SK-N-SH treated with all-trans-retinoic acid at 6 μM for 48 hours (cell line): Measurements from ENCODE around the gene PRRC2C.

Experiments
- ATAC-seq: fragments of 200-7000 bp; cut with Tn5 transposase; 3 replicates; pipeline ENCODE4 v1.9.1; 2020; ENCODE audit warnings: mild to moderate bottlenecking, moderate library complexity
- ARNTL ChIP-seq: fragments of 450-650 bp; formaldehyde crosslinking; IDR thresholded peaks from 2 replicates; pipeline ENCODE4 v1.5.0; 2020; ENCODE audit warnings: low read depth, mild to moderate bottlenecking, moderate library complexity, borderline replicate concordance
- BACH2 ChIP-seq: fragments of 250-450 bp; sonication (Bioruptor Pico); IDR thresholded peaks from 2 replicates; pipeline ENCODE4 v1.9.0; 2021; ENCODE audit warnings: mild to moderate bottlenecking, borderline replicate concordance
- CSDC2 ChIP-seq: fragments of 250-450 bp; sonication (Bioruptor Pico); IDR thresholded peaks from 2 replicates; pipeline ENCODE4 v1.5.0; 2020; ENCODE audit warnings: mild to moderate bottlenecking, moderate library complexity
- CSRNP3 ChIP-seq: fragments of 250-450 bp; sonication (Bioruptor Pico); IDR thresholded peaks from 2 replicates; pipeline ENCODE4 v1.5.1; 2021; ENCODE audit warnings: mild to moderate bottlenecking, moderate library complexity
- ESRRG ChIP-seq: fragments of 250-450 bp; sonication (Bioruptor Pico); IDR thresholded peaks from 2 replicates; pipeline ENCODE4 v1.6.1; 2021; ENCODE audit warnings: mild to moderate bottlenecking
- GLIS3 ChIP-seq: fragments of 250-450 bp; sonication (Bioruptor Pico); IDR thresholded peaks from 2 replicates; pipeline ENCODE4 v1.5.0; 2020; ENCODE audit warnings: mild to moderate bottlenecking, moderate library complexity
- ISL1 ChIP-seq: fragments of 250-450 bp; sonication (Bioruptor Pico); IDR thresholded peaks from 2 replicates; pipeline ENCODE4 v2.1.2; 2022; ENCODE audit warnings: mild to moderate bottlenecking, moderate library complexity
- OSR1 ChIP-seq: fragments of 250-450 bp; sonication (Bioruptor Pico); IDR thresholded peaks from 2 replicates; pipeline ENCODE4 v1.8.0; 2022; ENCODE audit warnings: moderate library complexity, mild to moderate bottlenecking, inconsistent platforms
- PATZ1 ChIP-seq: fragments of 250-450 bp; sonication (Bioruptor Pico); IDR thresholded peaks from 2 replicates; pipeline ENCODE4 v1.8.0; 2020; ENCODE audit warnings: mild to moderate bottlenecking, moderate library complexity, borderline replicate concordance
- POU6F1 ChIP-seq: fragments of 250-450 bp; sonication (Bioruptor Pico); IDR thresholded peaks from 2 replicates; pipeline ENCODE4 v1.8.0; 2021; ENCODE audit warnings: low read depth, mild to moderate bottlenecking, moderate library complexity, borderline replicate concordance
- PPARA ChIP-seq: fragments of 250-450 bp; sonication (Bioruptor Pico); IDR thresholded peaks from 2 replicates; pipeline ENCODE4 v1.5.0; 2020; ENCODE audit warnings: mild to moderate bottlenecking, borderline replicate concordance
- RARB ChIP-seq: fragments of 250-450 bp; sonication (Bioruptor Pico); IDR thresholded peaks from 2 replicates; pipeline ENCODE4 v1.8.0; 2021; ENCODE audit warnings: mild to moderate bottlenecking, moderate library complexity
- SNAI2 ChIP-seq: fragments of 250-450 bp; sonication (Bioruptor Pico); IDR thresholded peaks from 2 replicates; pipeline ENCODE4 v1.5.0; 2020; ENCODE audit warnings: mild to moderate bottlenecking, moderate library complexity
- TCF4 ChIP-seq: fragments of 250-450 bp; sonication (Bioruptor Pico); IDR thresholded peaks from 2 replicates; pipeline ENCODE4 v1.8.0; 2021; ENCODE audit warnings: mild to moderate bottlenecking, moderate library complexity, borderline replicate concordance
- TOX ChIP-seq: fragments of 250-450 bp; sonication (Bioruptor Pico); IDR thresholded peaks from 2 replicates; pipeline ENCODE4 v1.8.0; 2021; ENCODE audit warnings: mild to moderate bottlenecking, moderate library complexity, borderline replicate concordance
- TSHZ2 ChIP-seq: fragments of 250-450 bp; sonication (Bioruptor Pico); IDR thresholded peaks from 2 replicates; pipeline ENCODE4 v1.5.0; 2020; ENCODE audit warnings: mild to moderate bottlenecking, moderate library complexity
- ZC3H10 ChIP-seq: fragments of 250-450 bp; sonication (Bioruptor Pico); IDR thresholded peaks from 2 replicates; pipeline ENCODE4 v1.5.1; 2021; ENCODE audit warnings: mild to moderate bottlenecking, moderate library complexity
- ZFP3 ChIP-seq: fragments of 250-450 bp; sonication (Bioruptor Pico); IDR thresholded peaks from 2 replicates; pipeline ENCODE4 v1.5.0; 2020; ENCODE audit warnings: mild to moderate bottlenecking, moderate library complexity
- ZFP30 ChIP-seq: fragments of 450-650 bp; formaldehyde crosslinking; IDR thresholded peaks from 2 replicates; pipeline ENCODE4 v1.5.0; 2022; ENCODE audit warnings: mild to moderate bottlenecking, moderate library complexity
- ZNF565 ChIP-seq: fragments of 450-650 bp; formaldehyde crosslinking; conservative IDR thresholded peaks from 2 replicates; pipeline ENCODE4 v1.5.0; 2020; ENCODE audit warnings: low read depth, mild to moderate bottlenecking, moderate library complexity

PRRC2C gene

GRCh38 chr1:171457412-171457811 is 27.9 kb upstream of the PRRC2C start:
- TF ChIP-seq SNAI2 = no peak
- no peak for TF ChIP-seq ESRRG
- TF ChIP-seq PPARA = no peak
- TF ChIP-seq OSR1 (CRISPR knock-in tag) = no peak
- no peak for TF ChIP-seq TOX
- TF ChIP-seq POU6F1 = no peak
- TF ChIP-seq ISL1 (CRISPR knock-in tag) = no peak
- no peak for TF ChIP-seq TSHZ2 (CRISPR knock-in tag)
- no peak for TF ChIP-seq GLIS3 (CRISPR knock-in tag)
- TF ChIP-seq ZC3H10 = no peak
- no peak for TF ChIP-seq RARB (CRISPR knock-in tag)
- TF ChIP-seq BACH2 (CRISPR knock-in tag) = no peak
- TF ChIP-seq ZFP30 = no peak
- TF ChIP-seq CSDC2 (CRISPR knock-in tag) = no peak
- no peak for TF ChIP-seq ARNTL
- TF ChIP-seq TCF4 = no peak
- TF ChIP-seq CSRNP3 = no peak
- no peak for TF ChIP-seq ZFP3 (CRISPR knock-in tag)
- ATAC-seq = peak; percentile 51

GRCh38 chr1:171460018-171460620 is 25.2 kb upstream of the PRRC2C start:
- no peak; the same call in 1 of the 3 replicates for ATAC-seq

More at GRCh38 chr1:171460018-171460620, 25.2 kb upstream of the PRRC2C start:
- no peak for TF ChIP-seq ZFP30
- no peak for TF ChIP-seq ZFP3 (CRISPR knock-in tag)
- no peak for TF ChIP-seq ZC3H10
- no peak for TF ChIP-seq GLIS3 (CRISPR knock-in tag)
- TF ChIP-seq BACH2 (CRISPR knock-in tag) = no peak
- TF ChIP-seq PATZ1 (CRISPR knock-in tag) = no peak
- TF ChIP-seq PPARA = no peak
- no peak for TF ChIP-seq ZNF565
- no peak for TF ChIP-seq RARB (CRISPR knock-in tag)
- no peak for TF ChIP-seq SNAI2
- TF ChIP-seq CSRNP3 = no peak
- TF ChIP-seq ISL1 (CRISPR knock-in tag) = no peak
- TF ChIP-seq TCF4 = no peak
